ENCODE results near the gene HBS1L.

HBS1L gene

DNA sequence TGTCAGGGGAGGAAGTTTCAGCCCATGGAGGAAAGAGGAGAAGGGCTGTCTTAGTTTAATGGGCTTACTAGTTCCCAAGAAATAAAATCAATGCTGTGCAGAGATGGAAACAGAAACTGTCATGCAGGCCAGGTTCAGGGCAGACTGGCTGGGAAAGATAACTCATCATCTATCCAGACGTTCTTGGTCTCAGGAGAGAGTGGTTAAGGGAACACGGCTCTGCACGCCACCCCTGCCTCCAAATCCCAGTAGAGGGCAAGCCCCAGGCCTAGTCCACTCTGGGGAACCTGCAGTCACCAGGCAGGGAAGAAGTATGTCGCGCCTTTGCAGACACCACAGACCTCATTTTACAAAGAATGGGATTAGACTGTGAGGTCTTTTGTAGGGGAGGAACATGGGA lies 117.2 kb downstream of the HBS1L start:
- in situ Hi-C loops (cut with HindIII; ENCODE audit: low pct_ligation_motif_present, low pct_unique_long_range_greater_than_20kb, low sequenced_read_pairs), result loop anchor here (25.0 kb wide), 1 partner anchor 775 kb away; no protein-coding TSS in a partner anchor
- DNase-seq, result no peak

DNA sequence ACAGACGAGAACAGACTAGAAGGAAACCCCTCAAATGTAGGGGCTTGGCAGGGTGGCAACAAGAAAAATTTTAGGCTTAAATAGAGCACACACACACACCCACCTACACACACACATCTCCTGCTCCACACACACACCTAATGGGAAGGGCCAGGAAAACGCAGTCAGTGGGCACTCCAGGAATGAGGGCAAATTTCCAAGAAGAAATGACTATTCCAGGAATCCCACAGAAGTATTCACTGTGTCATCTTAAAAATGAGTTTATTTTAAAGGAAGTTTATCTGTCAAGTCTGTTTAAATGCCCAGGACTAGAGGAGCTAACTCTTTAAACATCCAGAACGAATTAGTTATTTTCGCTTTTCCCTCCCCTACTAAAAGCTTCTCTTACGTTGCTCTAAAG lies 117.7 kb downstream of the HBS1L start:
- peak; percentile 69 for DNase-seq
- in situ Hi-C loops (cut with HindIII; ENCODE audit: low pct_ligation_motif_present, low pct_unique_long_range_greater_than_20kb, low sequenced_read_pairs), result loop anchor here (25.0 kb wide), 1 partner anchor 775 kb away; no protein-coding TSS in a partner anchor

DNA sequence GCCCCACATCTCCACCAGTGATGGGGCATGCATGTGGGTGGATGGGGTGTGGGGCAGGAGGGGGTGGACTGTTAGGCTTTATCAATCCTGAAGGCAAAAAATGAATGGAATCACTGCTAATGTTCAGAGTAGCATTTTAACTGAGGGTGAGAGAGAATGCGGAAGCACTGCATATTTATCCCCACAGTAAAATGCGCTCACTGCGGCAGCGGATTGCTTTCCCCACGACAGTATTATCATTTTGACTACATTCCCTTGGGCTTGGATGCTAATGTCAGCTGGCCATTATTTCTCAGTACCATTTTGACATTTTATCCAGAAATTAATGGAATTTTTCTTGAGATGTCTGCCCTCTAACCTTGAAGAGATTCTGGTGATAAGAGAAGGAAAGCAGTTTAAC lies 118.1 kb downstream of the HBS1L start:
- in situ Hi-C loops (cut with HindIII; ENCODE audit: low pct_ligation_motif_present, low pct_unique_long_range_greater_than_20kb, low sequenced_read_pairs), result loop anchor here (25.0 kb wide), 1 partner anchor 774 kb away; no protein-coding TSS in a partner anchor
- no peak for DNase-seq

DNA sequence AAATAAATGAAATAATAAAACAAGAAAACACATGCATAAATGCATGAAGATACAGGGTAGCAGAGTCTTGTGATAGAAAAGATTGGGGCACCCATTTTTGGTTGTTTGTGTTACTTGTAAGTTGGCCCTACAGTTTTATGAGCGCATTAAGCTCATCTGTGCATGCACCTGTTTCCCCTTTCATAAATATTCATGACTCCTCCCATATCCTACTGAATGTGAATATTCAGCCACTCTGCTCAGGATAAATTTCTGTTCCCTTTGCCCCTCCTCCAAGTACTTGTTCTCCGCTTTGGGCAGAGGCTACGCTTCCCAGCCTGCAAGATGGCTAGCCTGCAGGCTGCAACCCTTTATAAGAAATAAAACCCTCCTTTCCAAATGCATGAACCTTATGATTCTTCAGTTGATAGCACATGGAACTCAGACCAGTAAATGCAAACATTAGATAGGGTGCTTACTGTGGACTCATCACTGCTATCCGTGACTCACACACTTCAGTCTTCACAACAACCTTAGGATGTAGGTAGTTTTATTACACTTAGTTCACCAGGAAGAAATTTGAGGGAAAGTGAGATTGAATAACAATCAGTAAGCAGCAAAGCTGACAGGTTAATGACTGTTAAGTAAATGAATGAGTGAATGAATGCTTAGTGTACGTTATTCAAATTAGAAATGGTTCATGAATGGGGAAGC lies 119.7 kb downstream of the HBS1L start:
- no peak for DNase-seq

DNA sequence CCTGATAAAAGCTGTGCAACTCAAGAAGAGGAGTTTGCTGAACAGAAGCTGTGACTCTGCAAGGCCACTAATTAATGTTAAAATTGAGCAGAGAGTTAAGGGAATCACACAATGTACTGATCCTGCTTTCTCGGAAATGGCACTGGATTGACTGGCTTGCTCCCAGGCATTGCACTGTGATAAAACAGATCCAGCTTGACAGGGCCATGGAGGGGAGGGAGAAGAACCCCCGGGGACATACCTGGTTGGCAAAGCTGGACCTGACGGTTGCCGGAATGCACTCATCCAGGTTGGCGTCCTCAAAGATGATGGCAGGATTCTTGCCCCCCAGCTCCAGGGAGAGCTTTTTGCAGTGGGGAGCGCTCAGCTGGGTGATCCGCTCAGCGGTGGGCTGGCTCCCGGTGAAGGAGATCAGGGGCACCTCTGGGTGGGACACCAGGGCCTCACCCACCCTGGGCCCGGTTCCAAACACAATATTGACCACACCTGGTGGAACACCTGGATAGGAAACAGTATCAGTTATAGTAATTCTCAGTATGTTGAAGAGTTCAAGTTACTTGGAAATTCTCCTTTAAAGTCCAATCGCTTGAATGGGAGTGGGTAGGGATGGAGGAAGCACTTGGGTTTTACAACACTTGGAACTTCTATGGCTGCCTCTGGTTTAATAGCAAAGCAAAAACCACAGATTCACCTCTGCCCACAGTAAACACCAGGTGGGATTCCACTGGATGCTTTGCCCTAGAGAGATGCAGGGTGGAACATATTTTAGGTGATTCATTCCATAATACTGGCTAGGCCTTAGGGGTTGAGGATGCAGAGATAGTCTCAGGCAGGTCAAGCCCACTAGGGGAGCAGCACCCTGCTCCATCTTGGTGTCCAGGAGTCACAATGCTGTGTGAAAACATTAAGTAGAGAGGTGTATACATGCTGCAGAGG lies 121.8 kb downstream of the HBS1L start:
- DNase-seq, result no peak
- in situ Hi-C loops (cut with HindIII; ENCODE audit: low pct_ligation_motif_present, low pct_unique_long_range_greater_than_20kb, low sequenced_read_pairs), result loop anchor here (25.0 kb wide), 1 partner anchor 771 kb away; no protein-coding TSS in a partner anchor

More for the DNA sequence above, 119.7 kb downstream of the HBS1L start:
- in situ Hi-C loops (cut with HindIII; ENCODE audit: low pct_ligation_motif_present, low pct_unique_long_range_greater_than_20kb, low sequenced_read_pairs), result loop anchor here (25.0 kb wide), 1 partner anchor 773 kb away; no protein-coding TSS in a partner anchor

DNA sequence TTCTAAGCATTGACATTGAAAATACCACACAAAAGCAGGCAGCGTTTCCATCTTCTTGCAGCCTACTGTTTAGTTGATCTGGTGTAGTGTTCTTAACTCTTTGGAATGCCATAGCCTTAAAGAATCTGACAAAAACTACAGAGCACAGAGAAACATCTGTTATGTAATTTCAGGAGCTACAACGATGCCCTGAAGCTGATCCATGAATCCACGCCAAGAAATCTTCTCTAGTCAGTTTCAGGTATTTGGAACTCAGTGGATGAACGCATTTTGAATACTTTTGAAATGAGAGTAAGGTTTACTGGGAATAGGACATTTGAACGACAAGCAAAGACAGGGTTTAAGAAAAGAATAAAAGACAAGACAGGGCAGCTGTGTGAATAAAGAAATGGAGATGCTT lies 122.5 kb downstream of the HBS1L start:
- no peak for DNase-seq
- in situ Hi-C loops (cut with HindIII; ENCODE audit: low pct_ligation_motif_present, low pct_unique_long_range_greater_than_20kb, low sequenced_read_pairs), result loop anchor here (25.0 kb wide), 1 partner anchor 770 kb away; no protein-coding TSS in a partner anchor

DNA sequence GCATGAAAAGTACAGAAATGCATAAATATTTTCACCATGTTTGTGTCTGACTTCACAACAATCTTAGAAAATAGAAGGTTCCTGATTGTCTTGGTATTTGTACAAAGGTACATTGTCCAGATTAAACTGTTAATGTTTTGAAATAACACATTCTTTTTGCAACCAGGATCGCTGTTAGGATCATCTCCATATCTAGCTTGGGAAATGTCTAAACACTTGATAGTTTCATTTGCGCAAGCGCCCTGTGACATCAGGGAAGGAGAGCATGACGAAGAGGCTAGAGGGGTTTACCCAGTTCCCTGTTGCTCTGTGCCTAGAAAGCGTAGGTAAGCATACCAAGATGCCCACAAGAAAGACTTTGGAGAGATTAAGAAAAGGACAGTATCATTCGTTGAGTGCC lies 124.2 kb downstream of the HBS1L start:
- in situ Hi-C loops (cut with HindIII; ENCODE audit: low pct_ligation_motif_present, low pct_unique_long_range_greater_than_20kb, low sequenced_read_pairs), result loop anchor here (25.0 kb wide), 1 partner anchor 768 kb away; no protein-coding TSS in a partner anchor
- DNase-seq, result no peak

DNA sequence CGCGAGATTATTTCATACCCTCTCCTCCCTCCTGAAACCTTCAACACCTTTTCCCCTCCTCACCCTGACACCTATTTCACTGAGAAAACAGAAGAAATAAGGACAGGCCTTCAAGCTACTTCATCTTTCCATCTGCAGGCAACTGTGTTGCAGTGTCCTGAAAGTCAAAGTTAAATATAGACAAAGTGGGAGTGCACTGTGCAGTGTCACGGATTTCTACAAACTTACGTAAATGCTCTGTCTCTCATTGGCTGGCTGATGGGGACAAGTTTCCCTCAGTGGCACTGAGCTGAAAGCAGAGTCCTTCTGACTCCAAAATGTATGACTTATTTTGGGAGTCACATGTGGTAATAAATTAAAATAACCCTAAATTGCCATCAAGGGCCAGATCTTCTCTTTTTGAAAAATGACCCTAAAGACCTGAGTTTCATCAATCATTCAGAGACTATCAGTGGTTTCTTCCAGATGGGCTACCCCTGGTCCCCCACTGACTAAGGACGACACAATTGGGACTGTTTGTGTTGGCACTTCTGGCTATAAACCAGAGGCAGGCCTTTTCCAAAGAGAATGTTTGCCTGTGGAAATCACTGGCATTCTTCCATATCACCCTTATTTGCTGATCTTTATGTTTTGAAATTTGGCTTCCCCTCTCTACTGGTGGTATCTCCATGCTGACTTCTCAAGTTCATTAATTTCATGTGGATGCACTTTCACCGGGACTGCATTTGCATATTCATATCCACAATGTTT lies 126.3 kb downstream of the HBS1L start:
- in situ Hi-C loops (cut with HindIII; ENCODE audit: low pct_ligation_motif_present, low pct_unique_long_range_greater_than_20kb, low sequenced_read_pairs), result loop anchor here (25.0 kb wide), 1 partner anchor 766 kb away; no protein-coding TSS in a partner anchor
- DNase-seq, result no peak

DNA sequence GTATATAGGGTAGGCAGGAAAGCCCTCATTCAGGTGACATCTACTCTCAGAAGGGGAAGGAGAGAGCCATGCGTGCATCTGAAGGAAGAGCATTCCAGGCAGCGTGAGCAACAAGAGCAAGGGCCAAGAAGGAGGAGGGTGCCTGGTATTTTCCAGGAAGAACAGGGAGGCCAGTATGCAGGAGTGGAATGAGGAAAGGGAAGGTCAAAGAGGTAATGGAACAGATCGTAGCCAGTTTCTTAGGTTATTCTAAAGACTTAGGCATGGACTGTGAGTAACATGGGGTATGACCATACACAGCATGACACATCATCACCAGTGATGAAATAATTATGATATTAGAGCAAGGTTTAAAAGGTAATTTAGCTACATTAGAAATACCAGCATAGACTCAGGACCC lies 128.8 kb downstream of the HBS1L start:
- in situ Hi-C loops (cut with HindIII; ENCODE audit: low pct_ligation_motif_present, low pct_unique_long_range_greater_than_20kb, low sequenced_read_pairs), result loop anchor here (25.0 kb wide), 1 partner anchor 763 kb away; no protein-coding TSS in a partner anchor
- DNase-seq, result no peak

DNA sequence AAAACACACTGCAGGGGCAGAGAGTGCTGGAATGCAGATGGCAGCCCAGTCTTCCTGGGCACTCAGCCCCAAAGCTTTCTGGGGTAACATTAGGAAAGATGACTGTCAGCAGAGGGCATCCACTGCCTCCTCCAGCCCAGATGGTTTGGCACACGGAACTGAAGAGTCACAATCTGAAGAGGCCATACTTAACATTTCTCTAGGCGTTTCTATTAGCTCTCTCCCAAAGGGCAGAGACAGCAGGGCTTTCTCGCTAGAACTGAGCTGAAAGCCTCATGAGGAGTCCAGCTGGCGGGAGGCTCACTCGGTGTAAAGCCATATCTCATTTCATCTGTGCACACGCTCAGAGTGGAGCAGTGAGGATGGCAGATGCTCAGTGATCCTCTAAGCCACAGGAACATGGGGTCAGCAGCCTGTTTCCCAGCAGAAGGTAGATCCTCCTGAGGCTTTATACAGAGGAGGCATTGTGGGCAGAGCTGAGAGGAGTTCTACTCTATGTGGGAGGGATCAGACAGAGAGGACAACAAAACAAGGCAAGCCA lies 132.8 kb downstream of the HBS1L start:
- in situ Hi-C loops (cut with HindIII; ENCODE audit: low pct_ligation_motif_present, low pct_unique_long_range_greater_than_20kb, low sequenced_read_pairs), result no loop called here
- DNase-seq, result no peak

DNA sequence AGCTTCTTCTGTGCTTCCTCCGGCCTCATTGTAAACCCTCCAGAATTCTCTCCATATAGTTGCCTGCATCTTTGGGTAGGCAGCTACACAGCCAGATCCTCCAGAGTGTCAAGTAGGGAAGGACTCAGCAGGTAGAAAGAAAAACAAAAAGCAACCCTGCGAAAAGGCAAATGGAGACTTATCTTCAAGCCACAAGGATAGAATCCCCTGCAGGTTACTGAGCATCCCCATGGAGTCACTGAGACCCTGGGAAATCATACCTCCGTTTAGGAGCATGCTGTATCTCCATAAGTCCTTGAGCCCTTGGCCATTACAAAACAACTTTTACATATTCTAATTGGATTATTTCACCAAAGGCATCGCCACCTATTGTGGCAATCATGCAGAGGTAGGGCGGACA lies 133.3 kb downstream of the HBS1L start:
- in situ Hi-C loops (cut with HindIII; ENCODE audit: low pct_ligation_motif_present, low pct_unique_long_range_greater_than_20kb, low sequenced_read_pairs), result no loop called here
- no peak for DNase-seq

DNA sequence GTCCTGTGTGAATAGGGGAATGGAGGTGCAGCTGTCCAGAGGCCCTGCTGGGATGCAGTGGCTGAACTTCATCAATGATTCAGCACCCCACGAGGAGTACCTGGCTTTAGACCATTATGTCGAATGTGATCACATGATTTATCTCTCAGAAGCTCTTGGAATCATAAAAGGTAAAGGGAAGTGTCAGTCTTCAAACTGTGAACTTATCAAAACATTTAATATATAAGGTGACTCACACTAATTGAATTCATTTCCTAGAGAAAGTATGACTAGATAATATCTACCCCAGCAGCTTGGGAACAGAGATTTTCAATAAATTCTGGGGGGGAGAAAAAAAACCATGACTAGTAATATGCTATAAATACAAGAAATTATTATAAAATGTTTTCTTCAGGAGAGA lies 134.2 kb downstream of the HBS1L start:
- in situ Hi-C loops (cut with HindIII; ENCODE audit: low pct_ligation_motif_present, low pct_unique_long_range_greater_than_20kb, low sequenced_read_pairs), result no loop called here
- no peak for DNase-seq

DNA sequence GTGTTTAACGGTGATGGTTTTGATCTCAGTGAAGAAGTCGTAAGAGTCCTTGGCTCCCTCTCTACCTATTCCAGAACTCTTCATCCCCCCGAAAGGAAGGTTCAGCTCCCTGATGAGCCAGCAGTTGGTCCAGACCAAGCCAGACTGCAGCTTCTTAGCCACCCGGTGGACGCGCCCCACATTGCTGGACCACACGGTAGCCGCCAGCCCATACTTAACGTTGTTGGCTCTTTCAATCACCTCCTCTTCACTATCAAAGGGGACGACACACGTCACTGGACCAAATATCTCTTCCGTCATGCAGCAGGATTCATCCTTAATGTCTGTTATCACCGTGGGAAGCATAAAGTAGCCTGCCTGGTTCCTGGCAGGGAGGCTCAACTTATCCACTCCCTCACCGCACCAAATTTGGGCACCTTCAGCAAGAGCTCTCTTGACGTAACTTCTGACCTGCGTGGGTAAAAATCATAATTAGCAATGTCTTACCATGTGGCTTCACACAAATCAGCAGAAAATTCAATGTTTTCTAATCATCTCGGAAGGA lies 136.1 kb downstream of the HBS1L start:
- in situ Hi-C loops (cut with HindIII; ENCODE audit: low pct_ligation_motif_present, low pct_unique_long_range_greater_than_20kb, low sequenced_read_pairs), result no loop called here

DNA sequence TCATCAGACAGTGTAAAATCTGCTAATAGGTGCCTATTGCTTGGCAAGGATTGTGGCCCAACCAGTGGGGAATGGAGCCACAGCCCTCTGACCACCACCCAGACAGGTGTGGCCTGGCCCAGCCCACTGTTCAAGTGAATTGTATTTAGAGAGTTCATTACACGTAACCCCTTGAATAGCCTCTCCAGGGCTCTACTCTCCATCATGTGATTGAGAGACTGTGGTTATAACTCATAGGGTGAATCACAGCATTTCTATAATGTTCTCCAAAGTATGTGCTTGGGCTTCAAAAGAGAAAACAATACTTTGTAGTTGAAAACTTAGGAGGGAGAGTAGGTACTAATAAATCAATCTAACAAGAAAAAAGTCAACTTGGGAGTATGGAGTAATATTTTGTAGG lies 143.1 kb downstream of the HBS1L start:
- DNase-seq, result peak; percentile 44
- in situ Hi-C loops (cut with HindIII; ENCODE audit: low pct_ligation_motif_present, low pct_unique_long_range_greater_than_20kb, low sequenced_read_pairs), result no loop called here

More for the DNA sequence above, 136.1 kb downstream of the HBS1L start:
- DNase-seq, result no peak

DNA sequence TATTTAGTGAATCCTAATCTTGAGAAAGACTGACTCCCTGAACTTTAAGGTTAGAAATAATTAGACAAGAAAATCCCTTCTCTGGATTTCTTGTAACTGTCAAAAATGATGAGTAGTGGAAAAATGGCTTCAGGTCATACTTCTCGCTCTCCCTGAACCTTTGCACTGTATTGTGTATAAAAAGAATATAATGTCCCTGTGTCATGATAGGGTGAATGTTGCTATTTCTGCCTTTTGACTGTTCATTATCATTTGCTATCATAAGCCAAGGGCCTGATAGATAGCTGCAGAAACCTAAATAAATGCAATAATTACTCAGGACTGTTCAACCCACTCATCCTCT lies 144.1 kb downstream of the HBS1L start:
- in situ Hi-C loops (cut with HindIII; ENCODE audit: low pct_ligation_motif_present, low pct_unique_long_range_greater_than_20kb, low sequenced_read_pairs), result no loop called here
- no peak for DNase-seq

Data from ACHN (cell line).